Smooth muscle cell (in vitro differentiated cells): ENCODE data around the gene TMC6. TPM values are rescaled to one million over a fixed set of nuclear protein-coding genes. Genes with fewer than 3 reads are reported as not detected.

Experiments used
- DNase-seq: peaks from one replicate; lab custom pipeline; 2025; ENCODE audit not compliant: unreplicated experiment; lab: John Stamatoyannopoulos, UW
- H2AFZ ChIP-seq: fragments of 200-600 bp; sonication (generic); 2 replicates; pipeline ENCODE4 v1.6.0; 2016; ENCODE audit warnings: antibody characterized with exemption, low read depth, mild to moderate bottlenecking
- H3F3A ChIP-seq: fragments of 200-600 bp; sonication (generic); 2 replicates; pipeline ENCODE4 v1.6.0; 2017; ENCODE audit warnings: antibody characterized with exemption, low read depth
- H3K27ac ChIP-seq: fragments of 200-600 bp; sonication (generic); 2 replicates; pipeline ENCODE4 v1.5.1; 2016; ENCODE audit warnings: low read depth, mild to moderate bottlenecking
- H3K27me3 ChIP-seq: fragments of 200-600 bp; sonication (generic); 2 replicates; pipeline ENCODE4 v1.6.1; 2016; ENCODE audit warnings: low read depth, mild to moderate bottlenecking
- H3K36me3 ChIP-seq: fragments of 200-600 bp; sonication (generic); 2 replicates; pipeline ENCODE4 v1.5.1; 2016; ENCODE audit warnings: low read depth
- H3K4me1 ChIP-seq: fragments of 200-600 bp; sonication (generic); 2 replicates; pipeline ENCODE4 v1.5.1; 2016; ENCODE audit warnings: low read depth
- H3K4me2 ChIP-seq: fragments of 200-600 bp; sonication (generic); 2 replicates; pipeline ENCODE4 v1.6.0; 2016; ENCODE audit warnings: mild to moderate bottlenecking
- H3K4me3 ChIP-seq: fragments of 200-600 bp; sonication (generic); 2 replicates; pipeline ENCODE4 v1.5.1; 2016; ENCODE audit warnings: mild to moderate bottlenecking
- H3K79me2 ChIP-seq: fragments of 200-600 bp; sonication (generic); 2 replicates; pipeline ENCODE4 v1.6.0; 2016; ENCODE audit warnings: low read depth, mild to moderate bottlenecking
- H3K9ac ChIP-seq: fragments of 200-600 bp; sonication (generic); 2 replicates; pipeline ENCODE4 v1.6.0; 2016; ENCODE audit warnings: low read depth
- H3K9me3 ChIP-seq: fragments of 200-600 bp; sonication (generic); replicated peaks from 2 replicates; pipeline ENCODE4 v1.5.1; 2016; ENCODE audit warnings: low read depth
- H4K20me1 ChIP-seq: fragments of 200-600 bp; sonication (generic); 2 replicates; pipeline ENCODE4 v1.6.0; 2016; ENCODE audit warnings: low read depth
- CTCF ChIP-seq: fragments of 200-600 bp; sonication (generic); IDR thresholded peaks from 2 replicates; pipeline ENCODE4 v1.5.1; 2017; ENCODE audit warnings: borderline replicate concordance, mild to moderate bottlenecking, antibody characterized with exemption; ENCODE audit not compliant: insufficient read depth, poor library complexity, severe bottlenecking
- WGBS: methylation state at CpG from one replicate; pipeline ENCODE4 v1.1.7; 2016; ENCODE audit warnings: low lambda C conversion rate; 5-methylcytosine and 5-hydroxymethylcytosine counted together
- polyA plus RNA-seq: library from polyadenylated mRNA; unstranded; fragments of >200 nt; fragmentation: Nextera tagmentation; extraction: Ambion mirVana; gene quantifications from 2 replicates; pipeline ENCODE4 v1.2.1, GENCODE V29; 2016
- total RNA-seq: library from RNA; depleted of rRNA; stranded (reverse); fragments of >200 nt; gene quantifications from 2 replicates; pipeline ENCODE4 v1.2.3, GENCODE V29; 2014

The TMC6 gene
- total and polyA plus RNA-seq, 2 experiments from 2014 or later, result 40.2 to 42.2 TPM

- Histone ChIP-seq H3K27me3 (peaks cover 18% of the 10 kb centered on the region), H3K9ac (no peak within 1 kb of the TSS), H3K79me2 (no peaks in the 10 kb centered on the region), H4K20me1 (no peaks in the 10 kb centered on the region), H2AFZ (no peak within 1 kb of the TSS), H3K27ac (no peak within 1 kb of the TSS), H3K9me3 (no peaks in the 10 kb centered on the region), H3K36me3 (no peaks in the 10 kb centered on the region), H3F3A (no peaks in the 10 kb centered on the region), H3K4me1 (peaks cover 13% of the 10 kb centered on the region), H3K4me2 (peak within 1 kb of the TSS; percentile 70), H3K4me3 (peak within 1 kb of the TSS; percentile 30)
- 83% methylated on average over 10 of the region's 10 CpGs for WGBS
- no peak for DNase-seq
- TF ChIP-seq CTCF, result no peak
Measured at GRCh38 chr17:78130437-78131101, 2.0 kb upstream of the TMC6 start, which contains the start of gene TMC8. Gene TMC8, plus strand, starts transcription at chr17:78130771. Its CDS starts 818 bp downstream, at chr17:78131589.

- no peak overlapping the region for H3K27ac ChIP-seq
- H3K4me1 ChIP-seq, result peaks cover 13% of the 10 kb centered on the region
- TF ChIP-seq CTCF, result no peak
- no peaks in the 10 kb centered on the region for H3F3A ChIP-seq
- H3K27me3 ChIP-seq, result peaks cover 18% of the 10 kb centered on the region
- H3K9ac ChIP-seq, result no peak overlapping the region
- H3K9me3 ChIP-seq, result no peaks in the 10 kb centered on the region
- H2AFZ ChIP-seq, result no peak overlapping the region
- 70% methylated on average over 5 of the region's 5 CpGs for WGBS
- H3K4me2 ChIP-seq, result no peak overlapping the region
- no peaks in the 10 kb centered on the region for H3K36me3 ChIP-seq
- no peak for DNase-seq
- H3K79me2 ChIP-seq, result no peaks in the 10 kb centered on the region
- H4K20me1 ChIP-seq, result no peaks in the 10 kb centered on the region
- no peak overlapping the region for H3K4me3 ChIP-seq
Measured at GRCh38 chr17:78130090-78130436, 1.5 kb upstream of the TMC6 start.

GRCh38 chr17:78129351-78130089 is 965 bp upstream of the TMC6 start:
- Histone ChIP-seq H3K4me3 (peak overlapping the region; percentile 91), H3K36me3 (no peaks in the 10 kb centered on the region), H4K20me1 (no peaks in the 10 kb centered on the region), H3K4me1 (peaks cover 13% of the 10 kb centered on the region), H3K27me3 (peaks cover 18% of the 10 kb centered on the region), H3K9ac (no peak overlapping the region), H3K27ac (no peak overlapping the region), H3K9me3 (no peaks in the 10 kb centered on the region), H2AFZ (no peak overlapping the region), H3K79me2 (no peaks in the 10 kb centered on the region), H3K4me2 (peak overlapping the region; percentile 99), H3F3A (no peaks in the 10 kb centered on the region)
- DNase-seq, result no peak
- WGBS, result 92% methylated on average over 3 of the region's 4 CpGs
- TF ChIP-seq CTCF, result no peak
